PC-9 (cell line): ENCODE results near the gene PPP1R2. TPM values are rescaled to one million over a fixed set of nuclear protein-coding genes. Genes with fewer than 3 reads are reported as not detected.

ENCODE experiments used
- BruUV-seq: library from RNA; stranded (reverse); fragments of 400-500 nt; replicated peaks from 2 replicates; lab custom pipeline; 2021; lab: Mats Ljungman, UMichigan
- CTCF ChIA-PET: fragments of 300-600 bp; sonication (Branson Sonifier 250); formaldehyde crosslinking; loops from one replicate; lab custom pipeline; 2022; ENCODE audit warnings: antibody characterized with exemption; lab: Charles Lee
- POLR2A ChIA-PET: fragments of 300-600 bp; sonication (Branson Sonifier 250); formaldehyde crosslinking; loops from one replicate; lab custom pipeline; 2022; ENCODE audit warnings: antibody characterized with exemption; ENCODE audit not compliant: unreplicated experiment; lab: Charles Lee
- DNase-seq, 2 experiments: peaks; one replicate each; pipeline versions ENCODE4 v3.0.0 to v3.0.0-alpha.2; 2015 to 2022; ENCODE audit warnings: mixed read lengths in 1 of 2
- H2AFZ ChIP-seq: fragments of 200-600 bp; sonication (generic); 2 replicates; pipeline ENCODE4 v1.8.1; 2017; ENCODE audit warnings: antibody characterized with exemption
- H3F3A ChIP-seq: fragments of 200-600 bp; sonication (generic); 2 replicates; pipeline ENCODE4 v1.8.1; 2017; ENCODE audit warnings: antibody characterized with exemption, mild to moderate bottlenecking, low read depth; ENCODE audit not compliant: insufficient read depth
- H3K27ac ChIP-seq: fragments of 200-600 bp; sonication (generic); 2 replicates; pipeline ENCODE4 v1.6.1; 2016; ENCODE audit warnings: mixed run types
- H3K27me3 ChIP-seq: fragments of 200-600 bp; sonication (generic); 2 replicates; pipeline ENCODE4 v1.6.1; 2016; ENCODE audit warnings: low read depth, mixed run types; ENCODE audit not compliant: insufficient read depth
- H3K36me3 ChIP-seq: fragments of 200-600 bp; sonication (generic); 2 replicates; pipeline ENCODE4 v1.6.1; 2016; ENCODE audit warnings: low read depth, mixed run types
- H3K4me1 ChIP-seq: fragments of 200-600 bp; sonication (generic); replicated peaks from 2 replicates; pipeline ENCODE4 v1.6.1; 2016; ENCODE audit warnings: mixed run types; ENCODE audit not compliant: insufficient read depth
- H3K4me2 ChIP-seq: fragments of 200-600 bp; sonication (generic); 2 replicates; pipeline ENCODE4 v1.6.1; 2017; ENCODE audit warnings: mixed run types
- H3K4me3 ChIP-seq: fragments of 200-600 bp; sonication (generic); 2 replicates; pipeline ENCODE4 v1.6.1; 2016; ENCODE audit warnings: mixed run types
- H3K79me2 ChIP-seq: fragments of 200-600 bp; sonication (generic); 2 replicates; pipeline ENCODE4 v1.6.1; 2017; ENCODE audit warnings: low read depth, mixed run types
- H3K9me2 ChIP-seq: fragments of 200-600 bp; sonication (generic); 2 replicates; pipeline ENCODE4 v1.8.1; 2017; ENCODE audit warnings: mild to moderate bottlenecking; ENCODE audit not compliant: insufficient read depth
- H3K9me3 ChIP-seq: fragments of 200-600 bp; sonication (generic); 2 replicates; pipeline ENCODE4 v1.8.1; 2016; ENCODE audit warnings: low read depth; ENCODE audit not compliant: insufficient read depth
- H4K20me1 ChIP-seq: fragments of 200-600 bp; sonication (generic); 2 replicates; pipeline ENCODE4 v1.8.1; 2017; ENCODE audit not compliant: insufficient read depth
- EZH2 ChIP-seq: fragments of 200-600 bp; sonication (generic); IDR thresholded peaks from 2 replicates; pipeline ENCODE4 v1.8.0; 2017; ENCODE audit warnings: antibody characterized with exemption, low read depth
- intact Hi-C: fragments of 100-400 bp; cut with micrococcal nuclease; formaldehyde crosslinking; loops from one replicate; pipeline ENCODE4 v1.10.0; 2022; ENCODE audit not compliant: unreplicated experiment
- total RNA-seq: library from RNA; stranded (reverse); gene quantifications from 2 replicates; pipeline ENCODE4 v1.2.3, GENCODE V29; 2021
- TF ChIP-seq, protein P1 (sequence below): fragments of 200-600 bp; sonication (generic); conservative IDR thresholded peaks from 2 replicates; pipeline ENCODE4 v1.6.1; 2017; ENCODE audit warnings: mixed run types, antibody characterized with exemption, mild to moderate bottlenecking, moderate library complexity

The PPP1R2 gene
- total RNA-seq, 1 experiment from 2014 or later, result 49.1 TPM

DNA sequence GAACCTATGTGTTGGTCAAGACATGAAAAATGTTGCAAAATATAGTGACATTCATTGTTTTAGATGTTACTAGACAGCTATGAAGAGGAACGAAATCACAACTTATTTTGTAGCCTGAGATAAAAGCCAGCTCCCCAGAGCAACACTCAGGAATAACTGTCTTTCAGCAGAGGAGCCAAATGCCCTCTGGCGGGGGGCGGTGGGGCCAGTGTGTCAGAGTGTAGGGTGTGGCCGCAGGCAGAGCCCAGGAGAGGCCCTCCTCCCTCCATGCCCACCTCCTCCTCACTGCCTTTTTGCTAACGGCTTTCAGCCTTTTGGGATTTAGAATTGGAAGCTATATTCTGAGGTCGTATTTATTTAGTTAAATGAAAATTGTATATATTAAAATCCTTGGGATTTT is 23.7 kb upstream of the PPP1R2 start:
- peak; percentile 46 to 57 for DNase-seq
- ChIA-PET POLR2A (no interaction called here), CTCF (no interaction called here)
- Histone ChIP-seq H3K4me3 (no peak overlapping the region), H3K4me1 (peaks cover 14% of the 10 kb centered on the region), H3K9me2 (no peaks in the 10 kb centered on the region), H3K9me3 (no peaks in the 10 kb centered on the region), H2AFZ (no peak overlapping the region), H3K27me3 (no peaks in the 10 kb centered on the region), H3K36me3 (no peaks in the 10 kb centered on the region), H3K27ac (no peak overlapping the region), H4K20me1 (no peaks in the 10 kb centered on the region), H3K4me2 (peak overlapping the region; percentile 44), H3K79me2 (no peaks in the 10 kb centered on the region), H3F3A (no peaks in the 10 kb centered on the region)
- no peak for TF ChIP-seq EZH2
- TF ChIP-seq, protein P1, sequence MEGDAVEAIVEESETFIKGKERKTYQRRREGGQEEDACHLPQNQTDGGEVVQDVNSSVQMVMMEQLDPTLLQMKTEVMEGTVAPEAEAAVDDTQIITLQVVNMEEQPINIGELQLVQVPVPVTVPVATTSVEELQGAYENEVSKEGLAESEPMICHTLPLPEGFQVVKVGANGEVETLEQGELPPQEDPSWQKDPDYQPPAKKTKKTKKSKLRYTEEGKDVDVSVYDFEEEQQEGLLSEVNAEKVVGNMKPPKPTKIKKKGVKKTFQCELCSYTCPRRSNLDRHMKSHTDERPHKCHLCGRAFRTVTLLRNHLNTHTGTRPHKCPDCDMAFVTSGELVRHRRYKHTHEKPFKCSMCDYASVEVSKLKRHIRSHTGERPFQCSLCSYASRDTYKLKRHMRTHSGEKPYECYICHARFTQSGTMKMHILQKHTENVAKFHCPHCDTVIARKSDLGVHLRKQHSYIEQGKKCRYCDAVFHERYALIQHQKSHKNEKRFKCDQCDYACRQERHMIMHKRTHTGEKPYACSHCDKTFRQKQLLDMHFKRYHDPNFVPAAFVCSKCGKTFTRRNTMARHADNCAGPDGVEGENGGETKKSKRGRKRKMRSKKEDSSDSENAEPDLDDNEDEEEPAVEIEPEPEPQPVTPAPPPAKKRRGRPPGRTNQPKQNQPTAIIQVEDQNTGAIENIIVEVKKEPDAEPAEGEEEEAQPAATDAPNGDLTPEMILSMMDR, result no peak; the same call in 1 of the 2 replicates
- BruUV-seq, result no TSS peak
- intact Hi-C loops, result no loop called here

GRCh38 chr3:195565716-195566115 is 22.6 kb upstream of the PPP1R2 start:
- POLR2A ChIA-PET, result no interaction called here
- H3K36me3 ChIP-seq, result no peaks in the 10 kb centered on the region
- H3K4me2 ChIP-seq, result no peak overlapping the region
- peaks cover 20% of the 10 kb centered on the region for H3K4me1 ChIP-seq
- peaks cover 3% of the 10 kb centered on the region for H3F3A ChIP-seq
- no peaks in the 10 kb centered on the region for H3K9me2 ChIP-seq
- DNase-seq, result peak in 1 of 2 experiments; percentile 3
- BruUV-seq, result no TSS peak
- no peak for TF ChIP-seq EZH2
- TF ChIP-seq, protein P1, result no peak
- intact Hi-C loops, result no loop called here
- no peaks in the 10 kb centered on the region for H4K20me1 ChIP-seq
- CTCF ChIA-PET, result no interaction called here
- no peak overlapping the region for H3K27ac ChIP-seq
- no peaks in the 10 kb centered on the region for H3K9me3 ChIP-seq
- H3K79me2 ChIP-seq, result no peaks in the 10 kb centered on the region
- H2AFZ ChIP-seq, result no peak overlapping the region
- no peak overlapping the region for H3K4me3 ChIP-seq
- H3K27me3 ChIP-seq, result no peaks in the 10 kb centered on the region

DNA sequence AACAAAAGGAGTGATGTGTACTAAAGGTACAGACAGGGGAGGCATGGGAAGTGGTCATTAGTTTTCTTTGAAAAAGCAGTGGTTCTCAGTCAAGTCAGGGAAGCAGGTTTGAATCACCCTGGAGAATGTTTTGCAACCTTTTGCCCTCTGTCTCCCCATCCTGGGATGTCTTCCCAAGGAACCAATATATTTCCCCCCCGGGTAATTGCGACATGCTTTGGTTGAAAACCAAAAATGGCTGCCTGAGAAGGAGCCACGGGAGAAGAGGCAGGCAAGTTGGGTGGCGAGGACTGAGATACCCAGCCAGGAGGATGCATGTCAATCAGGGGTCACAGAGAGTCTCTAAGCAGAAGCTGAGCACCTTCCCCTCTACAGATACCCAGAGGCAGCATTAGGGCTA is 20.2 kb upstream of the PPP1R2 start:
- Histone ChIP-seq H3K36me3 (no peaks in the 10 kb centered on the region), H3F3A (peaks cover 27% of the 10 kb centered on the region), H3K9me3 (no peaks in the 10 kb centered on the region), H3K9me2 (no peaks in the 10 kb centered on the region), H3K4me1 (peaks cover 44% of the 10 kb centered on the region), H3K4me2 (no peak overlapping the region), H2AFZ (no peak overlapping the region), H3K27me3 (no peaks in the 10 kb centered on the region), H3K4me3 (no peak overlapping the region), H4K20me1 (no peaks in the 10 kb centered on the region), H3K79me2 (no peaks in the 10 kb centered on the region), H3K27ac (no peak overlapping the region)
- TF ChIP-seq, protein P1, result no peak
- TF ChIP-seq EZH2, result no peak
- POLR2A ChIA-PET, result no interaction called here
- intact Hi-C loops, result no loop called here
- BruUV-seq, result no TSS peak
- no peak for DNase-seq
- CTCF ChIA-PET, result no interaction called here
